ENCODE results near the gene TSC22D4. TPM values are rescaled to one million over a fixed set of nuclear protein-coding genes. Genes with fewer than 3 reads are reported as not detected.

The TSC22D4 gene
- total and polyA plus RNA-seq, 2 donors (not counting 3 experiments of a cell fraction or from before 2014, with no cell fraction given): 40.1 to 84.4 TPM

DNA sequence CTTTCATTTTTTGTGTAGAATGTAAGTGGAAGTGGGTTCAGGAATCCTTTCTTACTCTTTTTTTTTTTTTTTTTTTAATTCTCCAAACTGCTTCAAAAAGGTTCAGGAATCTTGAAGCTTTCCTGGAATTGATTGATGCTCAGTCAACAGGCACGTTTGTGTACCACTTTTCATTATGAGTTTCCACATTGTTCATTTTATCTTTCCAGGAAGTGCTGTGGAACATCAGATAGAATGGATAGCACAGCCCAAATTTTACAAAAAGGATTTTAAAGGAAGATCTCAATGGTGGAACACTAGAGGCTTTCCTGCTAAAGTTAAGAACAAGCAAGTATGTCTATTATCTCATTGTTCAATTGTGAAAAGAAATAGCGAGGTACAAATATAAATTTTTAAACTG is 40.8 kb downstream of the TSC22D4 start:
- dilution Hi-C loops (cut with MboI; ENCODE audit: extremely low pct_ligation_motif_present, low sequenced_read_pairs): no loop called here
- H3K27ac ChIP-seq (ENCODE audit: insufficient read depth, low read depth, low read length): no peak overlapping the region
- ChIA-PET CTCF (interaction anchor here (0.6 to 2.2 kb wide), 4 partner anchors 9 to 350 kb away, joined by 4 to 6 read pairs (median 5); partner anchors contain the start of genes MEPCE and ZCWPW1), POLR2A (interaction anchor here (0.7 to 2.9 kb wide), 3 partner anchors 9 to 389 kb away, joined by 6 to 29 read pairs (median 7); partner anchors contain the start of genes EPHB4, MEPCE and ZCWPW1)
- peaks cover 17% of the 10 kb centered on the region for H3K4me1 ChIP-seq (ENCODE audit: control insufficient read depth, extremely low read depth, insufficient read depth, low read length)
- H3K4me2 ChIP-seq (ENCODE audit: insufficient read depth, low read length): no peak overlapping the region
- TF ChIP-seq POLR2A (IDR thresholded peaks at IDR 0.05; ENCODE audit: low read depth, low read length) (no peak), FOS (IDR thresholded peaks at IDR 0.05; ENCODE audit: borderline replicate concordance, insufficient read depth, low read length) (no peak), POLR2AphosphoS5 (IDR thresholded peaks at IDR 0.05; ENCODE audit: insufficient read depth, low read depth, low read length) (no peak), MAX (IDR thresholded peaks at IDR 0.05; ENCODE audit: insufficient read depth, insufficient read length) (no peak), GATA2 (IDR thresholded peaks at IDR 0.05; ENCODE audit: insufficient read depth, insufficient read length, low read depth, low read length) (no peak), JUN (IDR thresholded peaks at IDR 0.05; ENCODE audit: borderline replicate concordance, insufficient read depth, insufficient read length, low read depth) (no peak), EZH2 (IDR thresholded peaks at IDR 0.05; ENCODE audit: borderline replicate concordance, low read depth, low read length, severe bottlenecking) (no peak), MYC (IDR thresholded peaks at IDR 0.05; ENCODE audit: low read depth, low read length) (no peak)
- TF ChIP-seq, protein P1, sequence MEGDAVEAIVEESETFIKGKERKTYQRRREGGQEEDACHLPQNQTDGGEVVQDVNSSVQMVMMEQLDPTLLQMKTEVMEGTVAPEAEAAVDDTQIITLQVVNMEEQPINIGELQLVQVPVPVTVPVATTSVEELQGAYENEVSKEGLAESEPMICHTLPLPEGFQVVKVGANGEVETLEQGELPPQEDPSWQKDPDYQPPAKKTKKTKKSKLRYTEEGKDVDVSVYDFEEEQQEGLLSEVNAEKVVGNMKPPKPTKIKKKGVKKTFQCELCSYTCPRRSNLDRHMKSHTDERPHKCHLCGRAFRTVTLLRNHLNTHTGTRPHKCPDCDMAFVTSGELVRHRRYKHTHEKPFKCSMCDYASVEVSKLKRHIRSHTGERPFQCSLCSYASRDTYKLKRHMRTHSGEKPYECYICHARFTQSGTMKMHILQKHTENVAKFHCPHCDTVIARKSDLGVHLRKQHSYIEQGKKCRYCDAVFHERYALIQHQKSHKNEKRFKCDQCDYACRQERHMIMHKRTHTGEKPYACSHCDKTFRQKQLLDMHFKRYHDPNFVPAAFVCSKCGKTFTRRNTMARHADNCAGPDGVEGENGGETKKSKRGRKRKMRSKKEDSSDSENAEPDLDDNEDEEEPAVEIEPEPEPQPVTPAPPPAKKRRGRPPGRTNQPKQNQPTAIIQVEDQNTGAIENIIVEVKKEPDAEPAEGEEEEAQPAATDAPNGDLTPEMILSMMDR (IDR thresholded peaks at IDR 0.05; ENCODE audit: extremely low read depth in 1 of 2, insufficient read depth in 1 of 2, low read depth in 1 of 2, low read length in 2 of 2): no peak
- intact Hi-C loops (cut with micrococcal nuclease): no loop called here
- DNase-seq (ENCODE audit: low read depth, low spot score) (no peak), FAIRE-seq (peak; percentile 64)
- peaks cover 5 to 10% of the 10 kb centered on the region in 2 experiments for H3K36me3 ChIP-seq (ENCODE audit: control insufficient read depth in 2 of 2, extremely low read depth in 1 of 2, insufficient read depth in 2 of 2, low read length in 2 of 2)
- no peaks in the 10 kb centered on the region for H4K20me1 ChIP-seq (replicated peaks; ENCODE audit: control insufficient read depth, extremely low read depth, insufficient read depth, low read length)
- H3K9ac ChIP-seq (replicated peaks; ENCODE audit: extremely low read depth, insufficient read depth, low read length): no peak overlapping the region
- no peak overlapping the region for H2AFZ ChIP-seq (ENCODE audit: low read depth, low read length)
- H3K9me1 ChIP-seq (replicated peaks; ENCODE audit: control insufficient read depth, extremely low read depth, insufficient read depth, low read length): no peaks in the 10 kb centered on the region
- BruUV-seq (replicated peaks): no TSS peak
- no peaks in the 10 kb centered on the region for H3K27me3 ChIP-seq (ENCODE audit: control insufficient read depth in 2 of 2, insufficient read depth in 2 of 2, low read length in 2 of 2)
- H3K79me2 ChIP-seq (ENCODE audit: control insufficient read depth, insufficient read depth, low read length): peaks cover 17% of the 10 kb centered on the region
- no peaks in the 10 kb centered on the region for H3K9me3 ChIP-seq (replicated peaks; ENCODE audit: control insufficient read depth, insufficient read depth, low read length)
- no peak overlapping the region for H3K4me3 ChIP-seq (replicated peaks in 1 of 3; ENCODE audit: insufficient read depth in 1 of 3, low read depth in 1 of 3, low read length in 3 of 3)
